GM19372 (cell line): Measurements from ENCODE around the gene PRR33.
A peak's percentile ranks its signal among the peaks of the same experiment; 100 is the strongest.

ENCODE experiments used
- ATAC-seq: cut with Tn5 transposase; IDR thresholded peaks from one replicate; pipeline ENCODE4 v1.9.1; 2021; ENCODE audit warnings: mild to moderate bottlenecking, low read depth, moderate library complexity; ENCODE audit not compliant: unreplicated experiment

Gene PRR33

GRCh38 chr11:1839924-1840779 lies 51.5 kb downstream of the PRR33 start:
- peak; percentile 61 for ATAC-seq

DNA sequence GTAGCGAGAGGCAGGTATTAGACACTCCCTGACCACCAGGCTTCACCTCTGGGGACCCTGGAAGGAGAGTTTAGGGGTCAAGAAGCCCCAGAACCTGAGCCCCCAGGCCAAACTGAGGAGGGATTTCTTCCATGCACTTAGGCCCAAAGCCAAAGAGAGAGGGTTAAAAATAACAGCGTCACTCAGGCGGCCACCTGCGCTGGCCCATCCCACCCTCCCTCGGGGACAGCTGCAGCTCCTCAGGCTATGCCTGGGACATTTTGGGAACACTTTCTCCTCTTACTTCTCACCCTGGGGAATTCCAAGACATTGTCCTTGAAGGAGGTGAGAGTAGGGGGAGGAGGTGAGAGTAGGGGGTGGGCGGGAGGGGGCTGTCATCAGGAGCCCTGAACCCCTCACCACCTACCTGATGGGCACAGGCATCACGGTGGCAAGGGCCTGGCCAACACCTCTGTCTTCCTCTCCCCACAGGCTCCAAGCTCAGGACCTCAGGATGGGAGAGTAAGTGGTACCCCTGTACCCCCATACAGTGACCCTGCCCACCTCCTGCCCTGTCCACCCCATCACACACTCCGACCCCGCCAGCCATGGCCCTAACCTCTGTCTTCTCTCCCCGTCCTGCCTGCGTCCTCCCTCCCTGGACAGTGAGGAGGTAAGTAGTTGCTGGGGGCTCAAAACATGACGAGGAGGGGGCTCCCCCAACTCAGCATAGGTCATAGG lies 52.3 kb downstream of the PRR33 start:
- no peak for ATAC-seq

DNA sequence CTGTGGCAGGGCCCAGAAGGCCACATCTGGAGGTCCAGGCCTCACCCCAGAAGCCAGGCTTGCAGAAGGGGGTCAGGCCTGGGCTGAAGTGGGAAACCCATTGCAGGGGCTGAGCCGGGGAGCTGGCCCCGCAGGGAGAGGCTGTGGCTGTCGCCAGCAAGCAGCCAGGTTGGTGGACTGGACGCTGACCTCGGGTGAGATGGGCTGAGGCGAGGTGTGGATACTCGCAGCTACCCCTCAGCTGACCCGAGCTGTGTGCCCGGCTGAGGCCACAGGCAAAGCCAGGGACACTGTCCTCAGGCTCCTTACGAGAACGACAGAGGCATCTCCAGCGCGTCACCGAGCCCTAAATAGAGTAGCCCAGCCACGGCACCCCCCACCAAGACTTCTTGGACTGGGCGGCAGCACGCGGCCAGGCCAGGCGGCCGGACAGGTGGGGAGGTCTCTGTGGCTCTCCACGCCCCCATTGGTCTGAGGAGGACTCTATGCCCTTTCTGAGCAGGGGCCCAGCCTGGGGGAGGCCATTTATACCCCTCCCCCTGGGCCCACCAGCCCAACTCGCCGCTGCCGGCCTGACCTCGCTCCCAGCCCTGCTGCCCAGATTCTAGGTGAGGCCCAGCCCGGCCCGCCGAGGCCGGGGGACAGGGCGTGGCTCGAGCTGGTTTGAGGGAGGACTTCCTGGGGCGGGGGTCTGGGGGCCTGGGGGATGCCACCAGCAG lies 53.1 kb downstream of the PRR33 start, which contains the start of gene TNNI2:
Gene TNNI2 (plus strand): TSS at position 556 of the 719 bp plus-strand sequence. CDS start 716 bp downstream, outside the sequence.
- ATAC-seq, result no peak
